ENCODE measurements around the gene SLC31A1. TPM values are rescaled to one million over a fixed set of nuclear protein-coding genes. Genes with fewer than 3 reads are reported as not detected.
A peak's percentile ranks its signal among the peaks of the same experiment; 100 is the strongest.

Gene SLC31A1
- total RNA-seq, 1 donor from 2014 or later: 9.4 TPM

DNA sequence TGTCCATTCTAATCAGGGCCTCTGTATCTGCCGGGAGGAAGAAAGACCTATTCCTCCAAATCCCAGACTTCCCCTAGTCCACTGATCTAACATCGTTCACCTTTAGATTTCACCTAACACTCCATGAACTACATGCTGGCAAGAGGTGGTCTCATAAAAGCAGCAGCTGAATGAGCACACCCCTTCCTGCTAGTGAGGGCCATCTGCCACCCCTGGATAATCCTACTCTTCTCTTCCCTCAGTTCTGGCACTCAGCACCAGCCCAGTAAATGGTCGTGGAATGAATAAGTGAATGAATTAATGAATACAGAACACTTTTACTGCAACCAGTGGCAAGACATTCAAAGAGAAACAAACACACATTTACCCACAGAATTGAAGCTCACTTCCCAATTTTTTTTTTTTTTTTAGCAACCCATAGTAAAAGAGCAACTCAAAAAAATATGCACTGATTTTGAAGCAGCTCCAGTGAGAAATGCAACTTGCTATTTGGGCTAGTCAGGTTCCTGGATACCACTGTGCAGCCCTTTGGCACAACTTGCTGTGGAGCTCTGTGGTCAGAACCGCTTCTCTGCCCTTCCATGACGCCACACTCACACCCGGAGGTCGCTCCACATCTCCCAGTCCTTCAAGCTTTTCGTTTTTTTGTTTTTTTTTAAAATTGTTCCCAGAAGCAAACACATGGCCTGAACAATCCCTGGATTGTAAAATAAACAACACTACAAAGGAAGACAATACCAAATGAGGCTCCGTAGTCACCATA, 75.6 kb downstream of the SLC31A1 start:
- ATAC-seq (ENCODE audit: poor library complexity): no peak
- intact Hi-C loops (cut with DNase I): no loop called here

DNA sequence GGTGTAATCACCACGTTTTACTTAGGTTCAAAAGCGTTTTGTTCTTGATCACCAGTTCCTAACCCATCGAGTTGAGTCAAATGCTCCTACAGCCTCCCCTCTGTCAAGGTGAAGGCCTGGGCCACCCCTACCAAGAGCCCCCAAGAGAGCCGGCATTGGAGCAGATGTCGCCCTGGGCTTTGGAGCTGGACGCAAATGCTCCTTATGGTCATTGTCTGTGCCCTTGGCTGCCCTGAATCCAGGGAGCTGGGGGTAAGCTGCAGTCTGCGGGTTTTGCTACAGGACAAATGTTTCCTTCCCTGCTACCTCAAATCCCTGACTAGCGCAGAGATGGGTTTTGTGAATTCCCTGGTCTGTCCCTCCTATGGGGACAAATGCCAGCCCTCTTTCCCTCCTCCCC, 77.0 kb downstream of the SLC31A1 start:
- no peak for ATAC-seq (ENCODE audit: poor library complexity)
- DNase-seq: no peak
- intact Hi-C loops (cut with DNase I): no loop called here

More for the DNA sequence above, 75.6 kb downstream of the SLC31A1 start:
- DNase-seq: no peak

DNA sequence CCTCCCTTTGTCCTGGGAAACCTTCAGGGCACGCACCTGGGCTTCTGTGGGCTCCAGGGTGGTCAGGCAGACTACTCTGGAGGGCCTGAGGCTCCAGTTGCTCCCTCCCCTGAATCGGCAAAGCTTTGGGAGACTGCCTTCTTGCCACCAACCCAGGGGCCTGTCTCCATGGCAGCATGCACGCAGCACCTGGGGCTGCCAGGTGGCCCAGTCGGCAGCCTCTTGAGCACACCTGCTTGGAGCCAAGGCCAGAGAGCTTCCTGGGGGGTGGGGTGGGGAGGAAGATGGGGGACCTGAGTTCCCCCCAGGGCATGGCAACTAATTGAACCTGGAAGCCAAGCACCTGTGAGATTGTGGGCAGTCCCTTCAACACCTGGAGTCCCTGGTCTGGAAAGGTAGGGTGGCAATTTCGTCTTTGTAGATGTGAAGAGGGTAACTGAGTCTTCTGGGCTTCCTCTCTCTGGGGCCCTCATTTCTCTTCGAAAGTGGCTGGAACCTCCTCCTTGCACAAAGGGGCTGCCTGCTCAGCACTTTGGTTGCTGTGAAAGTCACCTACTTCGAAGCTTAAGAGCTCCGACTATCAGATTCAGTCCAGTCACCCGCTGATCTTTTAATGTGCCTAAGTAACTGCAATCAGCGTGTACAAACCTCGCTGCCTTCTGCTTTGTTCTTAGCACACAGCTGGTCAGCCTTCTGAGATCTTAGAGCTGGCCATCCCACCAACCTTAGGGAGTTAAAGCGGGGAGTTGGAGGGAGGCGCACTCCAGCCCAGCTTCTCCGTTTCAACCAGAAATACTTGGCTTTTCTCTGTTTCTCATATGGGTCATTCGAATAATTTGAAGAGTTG, 77.8 kb downstream of the SLC31A1 start:
- intact Hi-C loops (cut with DNase I): no loop called here
- DNase-seq (no peak), ATAC-seq (ENCODE audit: poor library complexity) (no peak)

DNA sequence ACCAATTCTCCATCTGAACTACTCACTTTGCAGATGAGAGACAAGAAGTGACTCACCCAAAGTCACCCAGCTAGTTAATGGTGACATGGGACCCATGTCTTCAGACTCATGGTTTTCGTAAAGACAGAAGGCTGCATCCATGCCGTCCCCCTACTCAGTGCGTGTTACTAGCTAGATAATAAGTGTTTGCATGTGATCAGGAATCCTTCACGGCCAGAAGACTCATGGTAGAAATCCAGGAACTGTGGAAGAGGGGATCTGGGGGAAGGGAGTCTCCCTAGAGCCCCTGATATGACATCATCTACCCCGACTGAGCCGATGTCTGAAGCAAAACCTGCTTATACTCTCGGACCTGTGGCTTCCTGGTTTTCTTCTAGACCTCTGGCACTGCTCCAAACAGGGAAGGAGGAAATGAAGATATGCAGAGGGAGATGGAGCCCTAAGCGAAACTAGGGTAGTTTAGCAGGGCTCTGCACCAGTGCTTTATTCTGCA, 78.5 kb downstream of the SLC31A1 start:
- ATAC-seq (ENCODE audit: poor library complexity) (no peak), DNase-seq (no peak)
- intact Hi-C loops (cut with DNase I): no loop called here

DNA sequence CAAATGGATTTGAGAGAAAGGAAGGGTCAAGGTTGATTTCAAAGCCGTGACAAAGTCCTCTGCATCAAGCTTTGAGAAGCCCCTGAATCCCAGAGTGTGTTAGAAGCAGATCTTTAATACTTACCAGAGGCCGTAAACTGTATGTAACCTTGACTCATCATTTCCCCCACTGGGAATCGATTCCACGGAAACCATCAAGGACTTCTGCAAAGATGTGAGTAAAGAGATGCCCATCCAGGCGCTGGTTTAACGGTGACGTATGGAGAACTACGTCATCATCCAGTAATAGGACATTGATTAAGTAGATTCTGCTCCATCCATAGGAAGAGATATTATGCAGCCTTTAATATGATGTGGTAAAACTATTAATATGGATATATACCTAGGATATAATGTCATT, 80.2 kb downstream of the SLC31A1 start:
- intact Hi-C loops (cut with DNase I): no loop called here
- ATAC-seq (ENCODE audit: poor library complexity) (no peak), DNase-seq (no peak)

DNA sequence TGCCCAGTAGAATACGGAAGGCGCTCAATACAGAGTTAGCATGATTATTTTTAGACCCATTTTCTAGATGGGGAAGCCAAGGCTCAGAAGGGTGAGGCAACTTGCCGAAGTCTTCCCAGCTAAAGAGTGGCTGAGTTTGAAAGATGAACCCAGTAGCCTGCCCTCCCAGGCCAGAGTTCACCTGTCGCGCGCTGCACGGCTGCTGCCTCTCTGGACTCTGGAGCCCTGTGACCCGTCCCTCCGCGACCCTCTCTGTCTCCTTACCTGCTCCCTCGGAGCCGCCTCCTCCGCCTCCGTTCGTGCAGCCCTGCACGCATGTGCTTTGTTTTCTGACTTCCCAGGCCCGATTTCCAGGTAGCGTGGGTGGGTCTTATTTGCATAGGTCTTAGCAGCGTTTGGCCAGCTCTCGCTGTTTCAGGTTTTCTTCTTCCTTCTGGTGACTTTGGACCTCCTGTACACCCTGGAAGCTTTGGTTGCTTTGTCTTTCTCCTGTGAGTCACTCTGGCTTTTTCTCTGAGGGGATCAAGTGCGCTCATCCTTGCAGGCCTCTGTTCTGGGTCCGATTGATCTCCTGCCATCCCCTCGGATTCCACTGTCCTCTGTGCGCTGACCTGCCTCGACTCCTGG, 81.6 kb downstream of the SLC31A1 start, which contains the start of gene RNF183:
Gene RNF183 (minus strand): TSS at position 585 of the 627 bp plus-strand sequence. CDS start 5,192 bp downstream, outside the sequence.
- intact Hi-C loops (cut with DNase I): no loop called here
- no peak for DNase-seq
- no peak for ATAC-seq (ENCODE audit: poor library complexity)

DNA sequence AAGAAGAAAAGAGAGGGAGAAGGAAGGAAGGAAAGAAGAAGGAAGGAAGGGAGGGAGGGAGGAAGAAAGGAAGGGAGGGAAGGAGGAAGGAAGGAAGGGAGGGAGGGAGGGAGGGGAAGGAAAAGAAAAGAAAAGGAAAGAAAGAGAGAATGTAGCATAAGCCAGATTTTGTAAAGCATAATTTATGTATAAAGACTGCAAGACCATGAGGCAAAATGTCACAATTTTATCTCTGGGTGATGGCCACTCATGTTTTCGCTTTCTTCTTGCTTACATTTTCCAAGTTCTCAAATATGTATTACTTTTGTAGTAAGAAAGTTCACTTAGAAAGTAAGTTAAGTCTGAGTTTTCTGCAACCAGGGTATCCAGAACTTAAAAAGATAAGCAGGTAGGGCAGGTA, 85.2 kb downstream of the SLC31A1 start:
- intact Hi-C loops (cut with DNase I): loop anchor here (5.0 kb wide), 1 partner anchor 101 kb away; no protein-coding TSS in a partner anchor
- no peak for ATAC-seq (ENCODE audit: poor library complexity)

DNA sequence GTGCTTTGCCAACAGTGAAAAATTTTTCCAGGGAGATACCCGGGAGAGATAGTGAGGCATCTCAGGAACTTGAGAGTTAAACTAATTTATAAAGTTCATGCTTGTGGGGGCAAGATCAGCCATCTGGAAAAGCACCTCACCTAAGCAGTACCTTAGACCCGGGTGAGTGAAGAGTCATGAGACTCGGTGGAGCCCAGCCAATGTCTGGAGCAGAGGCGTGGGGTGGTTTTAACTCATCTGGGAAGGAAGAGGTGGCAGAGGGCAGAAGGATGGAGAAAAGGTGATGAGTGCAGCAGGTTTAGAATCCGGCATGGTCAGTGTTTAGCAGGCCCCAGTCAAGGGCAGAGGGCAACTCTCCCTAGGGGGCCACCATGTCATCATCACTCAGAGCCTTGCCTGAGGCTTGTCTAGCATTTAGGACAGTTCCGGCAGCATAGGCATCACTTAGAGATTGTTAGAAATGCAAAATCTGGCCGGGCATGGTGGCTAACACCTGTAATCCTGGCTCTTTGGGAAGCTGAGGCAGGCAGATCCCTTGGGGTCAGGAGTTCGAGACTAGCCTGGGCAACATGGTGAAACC, 86.1 kb downstream of the SLC31A1 start:
- intact Hi-C loops (cut with DNase I): loop anchor here (5.0 kb wide), 1 partner anchor 100 kb away; no protein-coding TSS in a partner anchor

More for the DNA sequence above, 85.2 kb downstream of the SLC31A1 start:
- no peak for DNase-seq

DNA sequence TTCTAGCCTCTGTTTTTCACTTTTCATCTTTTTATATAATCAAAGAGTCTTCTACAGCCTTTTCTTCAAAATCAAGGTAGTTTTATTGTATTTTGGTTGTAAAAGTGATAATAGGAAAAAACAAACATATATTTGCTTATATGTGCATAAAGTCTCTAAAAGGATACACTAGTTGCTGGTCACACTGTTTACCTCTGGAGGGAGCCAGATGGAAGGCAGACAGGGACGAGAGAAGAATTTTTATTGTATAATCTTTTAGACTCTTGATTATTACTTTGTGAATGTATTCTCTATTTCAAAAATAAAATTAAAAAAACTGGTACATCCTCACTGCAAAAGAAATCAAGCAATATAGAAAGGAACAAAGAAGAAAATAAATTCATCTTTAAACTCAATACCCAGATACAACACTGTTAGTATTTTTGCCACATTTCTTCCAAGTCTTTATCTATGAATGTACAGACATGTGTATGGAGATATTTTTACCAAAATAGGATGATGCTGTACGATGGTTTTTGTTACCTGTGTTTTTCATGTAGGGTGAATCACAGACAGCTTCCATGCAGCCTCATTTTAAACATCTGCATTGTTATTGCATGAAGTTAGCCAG, 88.0 kb downstream of the SLC31A1 start:
- intact Hi-C loops (cut with DNase I): loop anchor here (5.0 kb wide), 1 partner anchor 98 kb away; no protein-coding TSS in a partner anchor

More for the DNA sequence above, 86.1 kb downstream of the SLC31A1 start:
- ATAC-seq (ENCODE audit: poor library complexity) (no peak), DNase-seq (no peak)

DNA sequence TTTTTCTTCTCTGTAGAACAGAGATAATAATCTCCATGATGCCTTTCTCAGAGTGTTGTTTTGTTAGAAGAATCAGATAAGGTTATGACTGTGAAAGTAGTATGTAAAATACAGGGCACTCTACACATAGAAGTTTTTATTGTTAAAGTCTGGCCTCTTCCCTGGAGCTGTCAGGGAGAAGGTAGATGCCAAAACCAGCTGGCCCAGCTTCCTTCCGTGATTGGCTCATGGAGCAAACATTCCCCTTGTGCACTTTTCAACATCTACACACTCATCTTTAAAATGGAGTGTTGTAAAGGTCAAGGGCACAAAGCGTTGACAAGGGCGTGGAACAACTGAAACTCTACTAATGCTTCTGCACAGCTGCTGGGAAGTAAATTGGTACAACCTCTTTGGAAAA, 89.2 kb downstream of the SLC31A1 start:
- DNase-seq: no peak
- ATAC-seq (ENCODE audit: poor library complexity): peak; percentile 79
- intact Hi-C loops (cut with DNase I): no loop called here

More for the DNA sequence above, 88.0 kb downstream of the SLC31A1 start:
- ATAC-seq (ENCODE audit: poor library complexity) (peak; percentile 76), DNase-seq (no peak)

DNA sequence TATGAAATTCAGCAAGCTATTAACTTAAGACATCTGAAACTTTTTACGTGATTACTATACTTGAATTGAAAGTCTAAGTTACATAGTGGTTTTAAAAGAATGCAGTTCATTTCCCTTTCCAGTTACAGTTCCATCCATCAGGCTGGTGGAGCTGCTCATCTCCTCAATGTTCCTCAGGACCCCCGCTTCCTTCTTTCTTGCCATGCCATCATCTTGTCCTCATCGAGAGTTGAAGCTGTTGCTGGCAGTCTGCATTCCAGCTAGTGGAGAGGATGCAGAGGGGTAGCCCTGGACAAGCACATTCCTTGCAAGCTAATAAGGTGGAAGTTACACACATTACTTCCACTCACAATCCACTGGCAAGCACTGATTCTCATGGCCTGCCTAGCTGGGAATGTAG, 90.6 kb downstream of the SLC31A1 start:
- ATAC-seq (ENCODE audit: poor library complexity) (no peak), DNase-seq (no peak)
- intact Hi-C loops (cut with DNase I): no loop called here

DNA sequence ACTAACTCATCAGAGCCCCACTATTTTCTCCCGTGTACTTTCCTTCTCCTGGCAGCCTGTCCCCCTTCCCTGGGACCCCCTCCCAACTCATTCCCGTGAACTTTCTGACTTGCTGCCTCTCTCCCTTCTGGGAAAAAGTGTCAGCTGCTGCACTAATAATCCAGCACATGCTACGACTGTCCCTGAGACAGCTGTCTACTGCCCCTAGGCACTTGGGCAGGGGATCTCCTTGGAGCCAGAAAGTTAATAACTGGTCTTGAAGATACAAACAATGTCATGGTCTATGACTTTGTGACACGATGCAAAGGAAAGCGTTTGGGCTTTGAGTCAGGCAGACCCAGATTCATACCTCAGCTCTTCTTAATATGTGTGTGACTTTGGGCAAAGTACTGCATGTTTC, 91.9 kb downstream of the SLC31A1 start:
- ATAC-seq (ENCODE audit: poor library complexity): no peak
- DNase-seq: no peak
- intact Hi-C loops (cut with DNase I): no loop called here

Other genes with a start within 250 kb of the SLC31A1 start
- gene ZNF883, start 209.4 kb upstream of the SLC31A1 start, total RNA-seq: 5.7 TPM
- gene ZFP37, start 164.8 kb upstream of the SLC31A1 start, total RNA-seq: 1.0 TPM
- gene SLC31A2, start 70.5 kb upstream of the SLC31A1 start, total RNA-seq: 14.1 TPM
- gene FKBP15, start 267 bp upstream of the SLC31A1 start, total RNA-seq: 18.1 TPM
- 40.1 TPM for gene CDC26, start 54.0 kb downstream of the SLC31A1 start, total RNA-seq
- 11.0 TPM for gene PRPF4, start 54.1 kb downstream of the SLC31A1 start, total RNA-seq
- not detected for gene RNF183, start 81.8 kb downstream of the SLC31A1 start, total RNA-seq
- 13.8 TPM for gene WDR31, start 118.7 kb downstream of the SLC31A1 start, total RNA-seq
- gene BSPRY, start 128.0 kb downstream of the SLC31A1 start, total RNA-seq: 0.24 TPM
- gene HDHD3, start 155.4 kb downstream of the SLC31A1 start, total RNA-seq: 9.8 TPM
- 129 TPM for gene ALAD, start 179.7 kb downstream of the SLC31A1 start, total RNA-seq
- 20.6 TPM for gene POLE3, start 189.1 kb downstream of the SLC31A1 start, total RNA-seq
- 0.27 TPM for gene C9orf43, start 189.2 kb downstream of the SLC31A1 start, total RNA-seq
- gene RGS3, start 242.2 kb downstream of the SLC31A1 start, total RNA-seq: 138 TPM